Kidney glomerular epithelial cell (primary cell): Measurements from ENCODE around the gene CCDC137.
"Not testable (repeated sequence)": the region's sequence is repeated elsewhere in the genome, so short reads cannot be mapped to it uniquely, and the experiment has no call there.

Experiments used
- DNase-seq: peaks from one replicate; lab custom pipeline; 2025; lab: John Stamatoyannopoulos, UW

Gene CCDC137

GRCh38 chr17:81650951-81651350 is 15.6 kb upstream of the CCDC137 start:
- DNase-seq, result no peak

GRCh38 chr17:81651692-81652091 is 14.8 kb upstream of the CCDC137 start:
- DNase-seq, result peak; percentile 35

GRCh38 chr17:81652906-81653771 is 13.4 kb upstream of the CCDC137 start:
- no peak for DNase-seq

- no peak for DNase-seq
Measured at GRCh38 chr17:81655378-81656117, 11.0 kb upstream of the CCDC137 start.

DNA sequence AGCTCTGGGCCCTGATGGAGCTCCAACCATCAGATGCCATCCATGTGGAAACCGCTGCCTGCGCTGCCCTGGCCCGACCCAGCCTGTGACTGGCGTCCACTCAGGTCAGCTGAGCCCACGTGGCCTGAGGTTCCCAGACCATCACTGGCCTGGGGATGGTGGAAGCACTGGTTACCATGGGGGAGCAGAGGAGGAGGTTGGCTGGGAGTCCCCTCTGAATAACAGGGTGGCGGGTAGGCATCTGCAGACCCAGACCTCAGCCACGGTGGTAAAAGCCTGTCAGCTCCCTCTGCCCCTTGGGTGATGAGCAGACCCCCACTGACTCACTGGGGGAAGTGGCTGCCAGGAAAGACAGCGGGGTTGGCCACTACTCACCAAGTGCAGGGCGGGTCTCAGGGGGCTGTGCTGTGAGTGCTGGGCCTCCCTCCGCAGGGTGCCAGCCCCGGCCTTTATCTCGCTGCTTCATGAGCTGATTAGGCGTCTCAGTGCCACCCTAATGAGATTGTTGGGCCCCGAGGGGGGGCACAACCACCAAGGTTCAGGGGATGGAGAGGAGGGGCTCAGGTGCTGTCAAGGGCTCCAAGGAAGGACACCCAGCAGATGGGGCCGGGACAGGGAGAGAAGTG is 10.3 kb upstream of the CCDC137 start, which contains the start of gene PDE6G:
TSS of gene PDE6G (minus strand) at position 425 of the 626 bp plus-strand sequence. CDS start 3,237 bp downstream, outside the sequence.
- no peak for DNase-seq

DNA sequence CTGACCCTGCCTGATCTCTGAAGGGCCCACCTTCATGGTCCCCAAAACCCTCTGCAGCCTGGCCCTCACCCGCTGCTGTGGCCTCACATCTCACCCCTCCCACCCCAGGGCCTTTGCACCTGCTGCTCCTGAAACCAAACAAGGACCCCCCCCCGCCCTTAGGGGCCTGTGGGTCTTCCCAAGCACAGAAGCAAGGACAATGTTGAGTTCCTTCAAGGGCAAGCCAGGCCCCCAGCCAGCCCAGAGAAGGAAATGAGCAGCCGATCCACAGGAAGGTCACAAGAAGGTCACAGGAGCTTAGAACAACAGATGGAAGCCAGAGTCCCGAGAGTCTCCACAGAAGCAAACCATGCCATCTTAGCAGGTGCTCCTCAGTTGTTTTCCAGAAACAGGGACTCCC is 9.7 kb upstream of the CCDC137 start:
- DNase-seq, result no peak

- DNase-seq, result no peak
Measured at GRCh38 chr17:81659038-81659437, 7.5 kb upstream of the CCDC137 start.

GRCh38 chr17:81660441-81660840 is 6.1 kb upstream of the CCDC137 start:
- no peak for DNase-seq

- DNase-seq, result no peak
Measured at GRCh38 chr17:81662002-81662401, 4.5 kb upstream of the CCDC137 start.

GRCh38 chr17:81664051-81664470 is 2.5 kb upstream of the CCDC137 start:
- no peak for DNase-seq

DNA sequence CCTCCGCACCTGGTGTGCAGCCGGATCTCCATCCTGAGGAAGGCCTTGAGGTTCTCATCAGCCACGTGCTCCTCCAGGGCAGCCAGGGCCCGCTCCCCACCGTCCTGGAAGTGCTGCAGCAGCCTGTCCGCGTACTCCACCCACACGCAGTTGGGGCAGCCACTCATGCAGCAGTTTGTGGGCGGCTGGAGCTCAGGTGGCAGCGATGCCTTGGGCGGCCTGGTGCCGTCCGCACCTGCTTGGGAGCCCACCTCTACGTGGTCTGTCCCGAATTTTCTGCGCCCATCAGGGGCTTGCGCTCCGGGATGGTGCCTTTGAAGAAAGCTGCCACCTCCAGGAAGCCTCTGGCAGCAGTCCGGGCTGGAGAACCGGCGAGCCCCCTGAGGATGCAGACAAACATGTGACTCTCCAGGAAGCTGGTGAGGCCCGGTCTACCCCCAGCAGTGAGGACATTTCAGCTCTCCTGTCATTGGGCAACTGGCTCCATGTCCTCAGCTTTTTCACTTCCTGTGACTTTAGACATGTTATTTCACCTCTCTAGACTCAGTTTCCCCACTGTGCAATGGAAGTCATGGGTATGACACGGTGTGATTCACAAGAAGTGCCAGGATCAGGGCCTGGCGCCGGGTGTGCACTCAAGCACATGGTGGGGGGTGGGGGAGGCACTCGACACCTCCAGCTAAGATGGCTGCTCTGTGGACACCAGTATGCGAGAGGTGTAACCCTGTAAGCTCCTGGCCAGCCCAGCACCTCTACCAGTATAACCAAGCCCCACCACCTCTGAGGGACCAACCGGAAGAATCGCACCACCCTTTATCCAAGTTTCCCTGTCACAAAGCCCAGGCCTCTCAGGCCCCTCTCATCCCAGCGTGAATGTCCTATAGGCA is 1.1 kb upstream of the CCDC137 start:
- no peak for DNase-seq

DNA sequence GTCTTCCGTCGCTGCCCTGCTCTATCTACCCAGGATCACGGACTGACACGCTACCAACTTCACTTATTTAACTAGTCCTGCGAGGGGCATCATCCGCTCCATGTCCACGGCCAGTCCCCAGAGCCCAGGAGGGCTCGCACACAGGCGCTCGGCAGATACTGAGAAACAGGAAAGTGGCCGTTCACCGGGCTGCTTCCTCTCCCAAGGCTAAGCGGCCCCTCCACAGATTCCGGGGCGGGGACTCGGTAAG is 520 bp upstream of the CCDC137 start:
- no peak for DNase-seq

GRCh38 chr17:81667754-81668153 is 1.2 kb downstream of the CCDC137 start:
- DNase-seq, result no peak

DNA sequence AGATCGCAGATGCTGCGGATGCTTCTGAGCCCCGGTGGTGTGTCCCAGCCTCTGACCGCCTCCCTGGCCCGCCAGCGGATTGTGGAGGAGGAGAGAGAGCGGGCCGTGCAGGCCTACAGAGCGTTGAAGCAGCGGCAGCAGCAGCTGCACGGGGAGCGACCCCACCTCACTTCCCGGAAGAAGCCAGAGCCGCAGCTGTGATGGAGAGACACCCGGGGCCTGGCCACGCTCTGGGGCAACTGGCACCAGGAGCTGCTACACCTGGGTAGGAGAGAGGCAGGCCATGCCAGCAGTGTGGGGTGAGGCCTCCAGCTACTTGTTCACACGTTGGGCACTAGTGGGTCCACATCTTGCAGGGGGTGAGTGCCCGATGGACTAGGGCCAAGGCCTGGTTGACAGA is 6.0 kb downstream of the CCDC137 start:
- no peak for DNase-seq

GRCh38 chr17:81672954-81673353 is 6.4 kb downstream of the CCDC137 start:
- no peak for DNase-seq

DNA sequence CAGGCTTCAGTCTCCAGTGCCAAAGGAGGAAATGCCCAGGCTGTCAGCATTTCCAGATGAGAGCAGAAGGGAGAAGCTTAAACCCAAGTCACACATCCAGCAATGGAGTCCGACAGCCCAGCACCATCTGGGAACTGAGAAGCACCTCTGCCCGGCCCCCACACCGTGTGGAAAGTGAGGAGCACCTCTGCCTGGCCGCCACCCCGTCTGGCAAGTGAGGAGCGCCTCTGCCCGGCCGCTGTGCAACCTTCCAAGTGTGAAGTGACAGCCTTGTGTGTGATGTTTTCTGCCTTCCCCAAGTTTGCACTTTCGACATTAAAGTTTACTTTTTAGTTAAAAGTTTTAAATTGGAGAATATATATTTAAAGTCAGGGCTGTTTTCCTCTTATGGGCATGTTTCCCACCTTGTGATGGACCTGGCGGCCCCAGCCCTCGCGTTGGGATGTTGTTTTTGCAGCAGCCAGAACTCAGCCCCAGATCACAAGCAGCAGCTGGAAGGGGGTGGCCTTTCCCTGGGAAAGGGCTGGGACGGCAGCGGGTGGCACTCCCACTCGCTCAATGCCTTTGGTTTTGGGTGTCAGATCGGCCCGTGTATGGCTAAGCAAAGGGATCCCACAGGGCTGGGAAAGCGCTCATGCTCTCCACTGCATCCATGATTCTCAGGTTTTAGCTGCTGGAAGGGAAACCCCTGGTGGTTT is 7.2 kb downstream of the CCDC137 start:
- no peak for DNase-seq

- DNase-seq, result not testable (repeated sequence)
Measured at GRCh38 chr17:81675515-81676221, 9.1 kb downstream of the CCDC137 start.

DNA sequence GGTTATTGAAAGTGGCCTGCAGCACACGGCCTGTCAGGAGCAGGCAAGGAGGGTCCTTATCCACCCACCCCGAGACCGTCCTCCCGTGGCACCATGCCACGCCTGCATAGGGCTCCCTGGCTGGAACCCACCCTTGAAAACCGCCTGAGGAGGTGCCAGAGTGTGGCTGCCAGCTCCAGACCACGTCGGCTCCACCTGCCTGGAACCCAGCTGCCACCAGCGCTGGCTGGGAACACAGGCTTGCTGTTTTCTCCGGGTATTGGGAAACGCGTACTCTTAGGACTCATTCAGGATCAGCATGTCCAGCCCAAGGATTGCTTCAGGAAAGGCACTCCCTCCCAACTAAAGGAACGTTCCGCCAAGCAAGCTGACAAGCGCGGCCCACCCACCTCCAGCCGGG is 10.4 kb downstream of the CCDC137 start:
- DNase-seq, result no peak

- no peak for DNase-seq
Measured at GRCh38 chr17:81680150-81680549, 13.6 kb downstream of the CCDC137 start.

DNA sequence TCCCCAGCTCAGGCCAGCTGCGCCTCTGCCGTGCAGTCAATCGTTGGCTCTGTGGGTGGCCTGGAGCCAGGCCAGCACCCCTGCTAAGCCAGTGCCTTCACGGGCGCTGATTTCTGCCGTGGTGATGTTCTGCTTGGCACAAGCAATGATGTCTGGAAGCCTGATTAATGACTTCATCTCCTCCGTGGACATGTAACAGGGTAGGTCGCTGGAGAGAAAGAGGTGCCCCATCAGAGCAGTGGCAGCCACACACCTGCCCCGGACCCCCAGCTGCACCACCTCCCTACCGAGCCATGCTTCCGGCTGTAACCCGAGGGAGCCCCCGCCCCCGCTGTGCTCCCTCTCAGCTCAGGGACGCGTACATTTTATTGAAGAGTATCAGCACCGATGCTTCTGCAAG is 15.1 kb downstream of the CCDC137 start:
- DNase-seq, result peak; percentile 80
